SK-N-MC (cell line): ENCODE data around the gene ARMH4.

Experiments used
- EZH2 ChIP-seq: fragments of 200-600 bp; sonication (generic); IDR thresholded peaks from one replicate; pipeline ENCODE4 v1.6.1; 2017; ENCODE audit warnings: antibody characterized with exemption
- FOXP2 ChIP-seq: optimal IDR thresholded peaks from 2 replicates; pipeline ENCODE3; 2011; ENCODE audit warnings: mild to moderate bottlenecking, moderate library complexity; ENCODE audit not compliant: insufficient read depth; ENCODE audit errors: extremely low read length, control extremely low read depth
- POLR2AphosphoS5 ChIP-seq: IDR thresholded peaks from 2 replicates; pipeline ENCODE4 v1.6.1; 2012; ENCODE audit warnings: mild to moderate bottlenecking, low read depth, low read length, borderline replicate concordance

- TF ChIP-seq POLR2AphosphoS5 (no peak), EZH2 (no peak), FOXP2 (no peak)
These were observed 48.8 kb upstream of the ARMH4 start for GRCh38 chr14:58200846-58201245.
